H1 (cell line): Measurements from ENCODE around the gene FAM136A. TPM values are rescaled to one million over a fixed set of nuclear protein-coding genes. Genes with fewer than 3 reads are reported as not detected.

ENCODE experiments used
- EZH2 ChIP-seq: fragments of 200-600 bp; sonication (generic); IDR thresholded peaks from 2 replicates; pipeline ENCODE4 v1.7.1; 2012; ENCODE audit warnings: low read depth, mild to moderate bottlenecking, moderate library complexity, low read length, inconsistent platforms; ENCODE audit not compliant: severe bottlenecking
- GABPA ChIP-seq: IDR thresholded peaks from 2 replicates; pipeline ENCODE4 v1.6.1; 2011; ENCODE audit warnings: mild to moderate bottlenecking, low read length, moderate library complexity, borderline replicate concordance; ENCODE audit not compliant: insufficient read depth
- SAP30 ChIP-seq: fragments of 300-600 bp; sonication (generic); IDR thresholded peaks from 2 replicates; pipeline ENCODE4 v1.7.1; 2012; ENCODE audit warnings: low read length, moderate library complexity, mild to moderate bottlenecking, inconsistent platforms; ENCODE audit not compliant: insufficient read depth, insufficient replicate concordance
- SP1 ChIP-seq: IDR thresholded peaks from 2 replicates; pipeline ENCODE4 v1.6.1; 2011; ENCODE audit warnings: low read depth, low read length
- SP2 ChIP-seq: IDR thresholded peaks from 2 replicates; pipeline ENCODE4 v1.6.1; 2012; ENCODE audit warnings: mild to moderate bottlenecking, low read length, inconsistent platforms
- polyA plus RNA-seq, 7 experiments: library from polyadenylated mRNA; depleted of rRNA in 3 of 7; stranded (reverse) in 5 of 7; unstranded in 2 of 7; fragments of >200 nt in 5 of 7; fragments of 200-250 nt in 2 of 7; gene quantifications; 1 replicate in 5 of 7; 2 replicates in 1 of 7; 4 replicates in 1 of 7; pipeline versions ENCODE4 v1.2.1 to v1.2.3, GENCODE V29; 2011 to 2013; ENCODE audit warnings: missing spikeins in 2 of 7, mixed read lengths in 2 of 7
- total RNA-seq: library from RNA; stranded (reverse); fragmentation: NEBNext Ultra II Directional; extraction: Animal tissue kit (Norgen Biotek cat#: 25700); gene quantifications from 2 replicates; pipeline ENCODE4 v1.2.1, GENCODE V29; 2021

Gene FAM136A
- total and polyA plus RNA-seq, 2 of the 8 experiments (the other 6 are each of a cell fraction or from before 2014, with no cell fraction given), result 58.2 to 122 TPM

- TF ChIP-seq EZH2 (no peak), SAP30 (no peak), SP1 (no peak), SP2 (no peak), GABPA (no peak)
- TF ChIP-seq, all 59 proteins: peak for 0
Observed at GRCh38 chr2:70280242-70280798, 21.5 kb downstream of the FAM136A start (continued).
